ENCODE measurements around the gene AKT1S1.

The AKT1S1 gene

DNA sequence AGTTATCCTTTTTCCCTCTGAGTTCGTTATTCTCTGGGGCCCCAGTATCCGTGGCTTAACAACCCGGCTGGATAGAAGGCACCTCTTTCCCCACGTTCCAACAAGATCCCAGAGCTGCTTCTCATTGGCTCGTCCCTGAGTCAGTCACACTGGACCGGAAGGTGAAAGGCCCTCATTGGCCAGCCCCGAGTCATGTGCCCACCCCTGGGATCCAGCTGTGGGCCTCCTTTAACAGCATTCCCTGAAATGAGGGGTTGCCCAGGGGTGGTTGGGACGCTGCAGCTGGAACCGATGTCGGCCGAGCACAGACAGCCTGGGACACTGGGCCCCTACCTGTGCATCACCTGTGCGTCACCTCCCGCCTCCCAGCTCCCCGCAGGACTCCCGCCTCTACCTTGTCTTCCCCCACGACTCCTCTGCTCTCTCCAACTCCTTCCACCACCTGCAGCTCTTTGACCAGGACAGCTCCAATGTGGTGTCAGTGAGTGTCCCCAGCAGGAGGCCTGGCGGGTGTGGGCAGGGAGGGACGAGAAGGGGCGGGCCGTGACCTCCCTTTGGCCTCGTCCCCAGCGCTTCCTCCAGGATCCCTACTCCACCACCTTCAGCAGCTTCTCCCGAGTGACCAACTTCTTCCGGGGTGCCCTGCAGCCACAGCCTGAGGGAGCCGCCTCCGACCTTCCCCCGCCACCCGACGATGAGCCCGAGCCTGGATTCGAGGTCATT is 4.7 kb upstream of the AKT1S1 start:
- DNase-seq = no peak

DNA sequence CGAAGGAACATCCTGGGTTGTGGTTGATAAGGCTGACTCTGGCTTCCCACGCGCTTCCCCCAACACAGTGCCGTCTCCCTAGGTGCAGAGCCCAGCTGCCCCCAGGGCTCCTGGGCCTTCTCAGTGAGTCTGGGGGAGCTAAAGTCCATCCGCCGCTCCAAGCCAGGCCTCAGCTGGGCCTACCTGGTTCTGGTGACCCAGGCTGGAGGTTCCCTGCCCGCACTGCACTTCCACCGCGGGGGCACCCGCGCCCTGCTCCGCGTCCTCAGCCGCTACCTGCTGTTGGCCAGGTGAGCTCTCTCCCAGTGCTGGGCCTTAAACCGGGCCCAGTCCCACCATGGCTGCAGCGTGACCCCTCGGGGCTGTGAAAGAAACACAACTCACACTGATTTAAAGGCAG is 4.0 kb upstream of the AKT1S1 start:
- no peak for DNase-seq

DNA sequence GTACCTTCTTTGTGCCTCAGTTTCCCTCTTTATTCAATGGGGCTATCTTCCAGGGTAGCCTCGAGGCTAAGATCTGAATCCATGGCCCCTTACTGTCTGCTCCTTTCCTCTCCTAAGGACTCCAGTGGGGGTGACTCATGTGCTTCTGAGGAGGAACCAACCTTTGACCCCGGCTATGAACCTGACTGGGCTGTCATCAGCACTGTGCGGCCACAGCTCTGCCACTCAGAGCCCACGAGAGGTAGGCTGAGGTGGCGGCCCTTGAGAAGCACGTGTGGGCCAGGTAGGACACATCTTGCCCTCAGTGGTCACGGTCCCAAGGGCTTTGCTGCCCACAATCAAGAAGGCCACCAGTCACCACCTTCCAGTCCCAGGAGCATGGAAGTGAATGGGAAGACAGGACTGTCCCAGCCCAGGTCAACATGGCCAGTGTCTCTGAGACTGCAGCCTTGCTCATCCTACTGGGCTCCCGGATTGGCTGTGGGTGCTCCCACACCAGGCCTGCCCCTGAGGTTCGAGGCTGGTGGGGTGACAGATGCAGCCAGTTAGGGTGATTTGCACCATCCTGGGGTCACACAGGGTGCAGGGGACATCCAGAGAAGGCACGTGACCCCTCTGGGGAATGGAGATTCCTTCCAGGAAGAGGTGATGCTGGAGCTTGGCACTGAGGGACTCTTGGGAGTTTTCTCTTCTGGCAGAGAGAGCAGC is 3.2 kb upstream of the AKT1S1 start:
- DNase-seq = no peak

DNA sequence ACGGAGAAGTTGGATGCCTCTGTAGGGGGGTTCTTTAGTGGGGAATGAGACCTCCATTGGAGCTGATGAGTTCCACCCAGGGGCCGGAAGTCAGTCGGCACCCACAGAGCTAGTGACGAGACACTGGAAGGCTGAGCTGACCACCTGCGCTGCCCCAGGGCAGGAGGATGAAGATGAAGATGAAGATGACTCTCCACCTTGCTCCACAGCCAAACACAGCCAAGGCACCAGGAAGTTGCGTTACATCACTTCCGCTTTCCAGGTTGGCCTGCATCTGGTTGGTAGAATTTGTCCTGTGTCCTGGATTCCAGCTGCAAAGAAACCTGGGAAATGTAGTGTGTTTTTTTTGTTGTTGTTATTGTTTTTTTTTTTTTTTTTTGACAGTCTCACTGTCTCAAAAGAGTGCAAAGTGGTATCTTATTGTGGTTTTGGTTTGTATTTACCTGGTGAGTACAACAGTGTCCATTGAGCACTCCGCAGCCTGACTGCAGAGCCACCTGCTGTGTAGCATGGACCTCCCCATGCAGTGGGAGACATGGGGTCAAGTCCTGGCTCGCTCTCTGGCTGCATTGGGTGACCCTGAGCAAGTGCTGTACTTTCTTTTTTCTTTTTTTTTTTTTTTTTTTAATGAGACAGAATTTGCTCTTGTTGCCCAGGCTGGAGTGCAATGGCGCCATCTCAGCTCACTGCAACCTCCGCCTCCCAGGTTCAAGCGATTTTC is 2.2 kb upstream of the AKT1S1 start:
- DNase-seq = no peak

DNA sequence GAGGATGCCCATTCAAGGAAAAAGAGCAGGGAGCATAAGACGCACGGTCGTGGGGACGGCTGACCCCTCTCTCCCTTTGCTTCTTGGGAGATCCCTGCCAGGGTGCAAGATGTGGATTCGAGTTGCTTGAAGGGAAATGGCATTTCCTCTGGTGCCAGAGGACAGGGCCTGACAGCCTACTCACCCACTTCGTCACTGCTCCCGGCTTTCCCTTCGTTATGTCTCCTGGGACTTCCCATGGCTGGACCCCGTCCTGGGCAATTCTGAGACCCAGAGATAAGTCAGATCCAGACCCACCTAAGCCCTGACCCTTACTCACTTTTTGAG is 1.6 kb upstream of the AKT1S1 start:
- no peak for DNase-seq

DNA sequence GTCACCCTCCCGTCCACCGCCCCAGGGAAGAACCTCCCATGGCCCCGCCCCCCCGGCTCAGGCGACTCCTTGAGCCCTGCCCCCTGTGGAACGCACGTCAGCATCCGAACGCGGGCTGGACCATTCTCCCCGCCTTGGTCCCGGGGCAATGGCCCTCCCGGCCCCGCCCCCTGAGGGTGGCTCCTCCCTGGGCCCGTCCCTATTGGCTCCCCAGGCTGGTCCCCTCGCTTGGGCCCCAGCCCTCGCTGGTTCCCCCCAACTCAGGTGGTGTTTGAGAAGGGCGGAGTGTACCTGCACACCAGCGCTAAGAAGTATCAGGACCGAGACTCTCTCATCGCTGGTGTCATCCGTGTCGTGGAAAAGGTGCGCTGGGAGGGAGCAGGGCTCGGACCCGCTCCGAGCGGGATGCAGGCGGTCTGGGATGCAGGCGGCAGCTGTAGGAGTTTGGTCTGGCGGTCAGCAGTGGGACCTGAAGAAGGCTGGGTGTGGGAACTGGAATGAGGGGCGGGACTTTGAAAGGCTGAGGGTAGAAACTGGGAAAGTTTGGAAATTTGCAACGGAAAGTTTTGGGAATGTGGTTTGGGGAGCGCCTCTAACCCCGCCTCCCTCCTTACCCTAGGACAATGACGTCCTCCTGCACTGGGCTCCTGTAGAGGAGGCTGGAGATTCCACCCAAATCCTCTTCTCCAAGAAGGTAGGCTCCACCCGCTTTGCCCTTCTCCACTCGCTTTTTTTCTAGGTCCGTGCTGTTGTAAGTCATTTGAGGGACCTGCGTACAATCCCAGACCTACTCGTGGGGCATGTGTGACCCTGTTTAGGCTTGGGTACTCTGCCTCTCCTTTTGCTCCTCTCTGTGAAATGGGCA is 956 bp upstream of the AKT1S1 start:
- peak; percentile 61 for DNase-seq

DNA sequence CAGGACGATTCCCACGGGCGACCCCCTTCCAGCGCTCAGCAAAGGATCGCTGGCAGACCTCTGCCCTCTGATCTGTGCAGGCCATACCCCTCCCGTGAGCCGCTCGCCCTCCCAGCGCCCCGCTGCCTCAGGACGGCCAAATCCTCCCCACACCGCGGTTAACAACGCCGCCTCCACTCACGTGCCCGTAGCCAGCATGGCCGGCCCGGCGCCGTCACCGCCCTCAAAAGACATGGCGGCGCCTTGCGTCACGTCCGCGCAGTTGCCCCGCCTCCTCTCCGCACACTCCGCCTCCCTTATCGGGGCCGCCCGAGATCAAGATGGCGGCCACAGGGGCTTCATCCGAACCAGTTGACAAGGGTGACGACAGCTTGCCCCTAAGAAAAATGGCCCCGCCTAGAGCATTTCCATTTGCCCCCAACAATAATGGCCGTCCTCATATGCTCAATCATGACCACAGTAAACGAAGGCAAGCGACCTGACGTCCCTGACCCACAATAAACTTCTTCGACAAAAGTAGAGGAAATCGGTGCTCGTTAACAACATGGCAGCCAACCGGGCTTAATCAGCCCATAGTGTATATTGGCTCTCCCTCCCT is 634 bp downstream of the AKT1S1 start:
- DNase-seq = peak; percentile 92

DNA sequence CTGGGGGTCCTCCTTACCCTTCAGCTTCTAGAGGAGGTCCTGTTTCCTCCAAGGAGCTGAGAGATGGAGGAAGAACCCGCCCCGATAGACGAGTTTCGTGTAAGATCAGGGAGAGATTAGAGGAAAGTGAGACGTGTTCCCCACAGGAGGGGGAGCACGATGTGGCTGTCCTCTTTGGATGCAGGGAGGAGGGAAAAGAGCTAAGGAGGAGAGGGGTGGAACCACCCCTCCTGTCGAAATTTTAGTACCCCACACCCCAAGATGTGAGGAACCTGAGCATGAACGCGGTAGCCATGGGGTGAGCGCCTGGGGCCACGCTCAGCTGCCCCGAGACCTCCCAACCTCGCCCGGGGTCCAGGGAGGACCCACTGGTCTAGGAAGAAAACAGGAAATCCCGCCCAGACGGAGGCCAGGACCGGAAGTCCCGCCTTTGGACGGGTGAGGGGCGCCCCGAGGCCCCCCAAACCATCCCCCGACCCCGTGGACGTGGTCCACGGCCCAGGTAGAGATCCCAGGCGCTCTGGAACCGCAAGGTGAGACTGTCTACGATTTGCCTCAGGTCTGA is 1.2 kb downstream of the AKT1S1 start:
- DNase-seq = no peak

DNA sequence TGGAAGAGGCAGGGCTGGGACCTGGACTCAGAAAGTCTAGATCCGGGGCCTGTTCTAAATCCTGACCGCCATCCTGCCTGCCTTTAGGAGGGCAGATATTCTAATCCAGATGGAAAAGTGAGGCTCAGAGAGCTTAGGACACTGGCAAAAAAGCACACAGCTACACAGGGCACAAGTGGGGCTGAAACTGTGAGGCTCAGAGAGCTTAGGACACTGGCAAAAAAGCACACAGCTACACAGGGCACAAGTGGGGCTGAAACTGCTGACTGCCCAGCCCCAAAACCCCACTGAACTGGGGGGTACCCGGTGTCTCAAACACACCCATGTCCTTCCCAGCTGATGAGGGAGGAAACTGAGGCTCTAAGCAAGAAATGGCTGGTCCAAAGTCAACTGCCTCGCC is 2.0 kb downstream of the AKT1S1 start:
- no peak for DNase-seq

DNA sequence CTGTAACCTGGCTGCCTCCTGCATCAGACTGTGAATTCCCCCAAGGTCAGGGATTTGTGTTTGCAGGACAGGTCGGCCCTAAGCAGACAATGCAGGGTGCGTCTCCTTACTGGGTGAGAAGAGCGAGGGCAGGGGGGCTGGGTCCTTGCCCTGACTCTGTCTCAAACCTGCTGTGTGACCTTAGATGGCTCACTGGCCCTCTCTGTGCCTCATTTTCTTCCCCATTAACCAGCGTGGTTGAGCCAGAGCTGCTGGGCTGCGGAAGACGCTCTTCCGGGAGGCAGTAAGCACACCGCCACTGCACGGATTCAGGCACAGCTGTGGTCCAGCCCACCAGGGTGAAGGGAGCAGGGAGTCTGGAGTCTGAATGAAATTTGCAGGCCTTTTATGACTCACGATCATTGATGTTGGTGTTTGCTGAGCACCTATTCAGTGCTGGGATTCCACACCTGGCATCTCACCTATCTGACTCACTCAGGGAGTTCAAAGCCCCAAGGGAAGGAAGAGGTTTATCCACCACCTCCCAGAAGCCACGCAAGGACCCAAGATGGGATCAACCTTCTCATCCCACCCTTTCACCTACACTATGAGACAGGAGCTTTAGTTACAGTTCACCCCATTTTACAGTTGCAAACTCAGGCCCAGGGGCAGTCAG is 2.5 kb downstream of the AKT1S1 start:
- no peak for DNase-seq

DNA sequence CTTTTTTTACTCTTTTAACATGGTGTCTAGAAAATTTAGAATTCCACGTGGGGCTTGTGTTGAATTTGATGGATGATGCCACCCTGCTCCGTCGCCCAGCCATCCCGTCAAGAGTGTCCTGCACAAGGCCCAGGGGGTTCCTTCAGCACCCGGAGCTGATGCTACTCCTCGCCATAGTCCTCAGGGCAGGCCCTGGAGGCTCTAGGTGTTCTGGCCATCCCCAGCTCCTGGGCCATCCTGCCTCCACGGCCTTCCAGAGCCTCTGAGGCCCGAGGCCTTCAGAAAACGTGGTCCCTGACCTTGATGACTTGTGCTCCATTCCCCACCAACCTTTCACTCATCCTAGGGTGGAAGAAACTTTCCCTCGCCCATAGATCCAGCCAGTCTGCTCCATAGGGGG is 3.3 kb downstream of the AKT1S1 start:
- no peak for DNase-seq

DNA sequence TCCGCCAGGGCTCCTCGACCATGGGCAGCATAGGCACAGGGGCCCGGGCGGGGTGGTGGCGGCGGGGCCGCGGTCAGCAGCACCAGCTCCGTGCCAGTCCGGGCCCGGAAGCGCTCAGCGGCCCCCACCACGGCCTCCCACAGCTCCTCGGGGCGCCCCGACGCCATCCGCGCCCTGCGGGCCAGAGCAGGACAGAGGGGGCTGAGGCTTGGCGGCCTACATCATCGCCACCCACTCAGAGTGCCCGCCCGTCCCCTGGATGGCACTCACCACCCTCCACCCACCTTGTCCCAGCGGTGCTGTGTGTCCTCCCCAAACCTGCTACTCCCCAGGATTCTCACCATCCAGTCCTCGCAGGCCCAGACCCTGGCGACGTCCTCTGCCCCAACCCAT is 4.0 kb downstream of the AKT1S1 start:
- DNase-seq = no peak

DNA sequence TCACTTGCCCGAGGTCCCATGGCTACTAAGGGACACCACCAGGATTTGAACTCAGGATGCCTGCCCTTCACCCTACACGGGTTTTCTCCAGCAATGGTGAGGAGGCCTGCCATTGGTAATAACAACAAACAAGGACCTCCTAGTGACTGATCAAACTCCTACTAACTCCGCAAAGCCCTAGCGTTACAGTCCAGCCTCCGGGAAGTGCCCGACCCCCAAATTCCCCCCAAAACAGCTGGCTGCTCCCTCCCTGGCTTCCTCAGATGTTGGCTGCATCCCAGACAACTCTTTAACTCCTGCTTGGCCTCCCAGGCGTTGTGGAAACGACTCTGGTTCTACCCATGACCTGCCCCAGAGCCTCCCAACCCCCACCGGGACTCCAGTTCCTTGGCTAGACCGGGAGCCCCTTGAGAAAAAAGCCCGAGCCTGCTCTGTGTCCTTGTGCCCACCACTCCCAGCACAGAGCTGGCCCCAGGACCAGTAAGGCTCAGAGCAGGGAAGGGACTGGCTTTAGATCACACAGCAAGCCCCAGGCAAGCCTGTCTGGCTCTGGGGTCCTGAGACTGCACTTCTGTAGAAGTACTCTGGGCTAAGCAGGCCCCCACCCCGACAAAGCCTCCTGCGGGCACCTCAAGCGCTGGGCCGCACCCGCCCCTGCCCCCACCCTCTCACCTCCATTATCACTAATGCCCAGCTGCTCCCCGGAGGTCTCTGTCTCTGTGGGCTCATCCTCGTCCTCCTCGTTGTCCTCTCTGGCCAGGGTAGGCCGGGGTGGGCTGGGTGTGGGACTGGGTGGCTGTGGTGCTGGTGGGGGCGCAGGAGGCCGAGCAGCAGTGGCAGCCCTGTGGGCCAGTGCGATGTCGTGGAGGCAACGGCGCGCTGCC is 4.7 kb downstream of the AKT1S1 start:
- DNase-seq = no peak

DNA sequence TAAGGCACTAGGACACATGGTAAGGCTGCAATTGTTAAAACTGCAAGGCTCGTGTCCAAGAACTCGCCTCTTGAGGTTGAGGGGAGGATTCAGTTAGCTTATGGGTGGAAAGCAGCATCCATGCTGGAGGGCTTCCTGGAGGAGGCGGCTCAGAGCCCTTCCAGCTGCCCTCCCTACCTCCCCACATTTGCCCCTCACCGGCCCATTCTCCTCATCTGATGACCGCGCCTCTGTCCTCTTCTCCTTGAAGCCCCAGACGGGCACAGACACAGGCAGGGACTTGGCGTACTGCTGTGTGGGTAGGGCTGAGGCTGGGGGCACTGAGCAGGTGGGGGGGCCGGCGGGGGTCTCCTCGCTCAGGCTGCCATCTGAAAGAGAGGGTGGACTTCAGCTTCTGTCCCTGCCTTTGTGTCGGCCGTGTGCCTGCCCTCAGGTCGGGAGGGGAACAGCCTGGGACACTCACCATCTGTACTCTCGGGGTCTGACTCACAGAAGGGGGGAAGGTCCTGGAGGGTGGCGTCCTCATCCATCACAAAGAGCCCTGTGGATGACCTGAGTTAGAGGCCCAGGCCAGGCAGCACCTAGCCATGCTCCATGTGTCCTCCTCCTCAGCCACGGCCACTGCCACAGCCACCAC is 5.7 kb downstream of the AKT1S1 start:
- no peak for DNase-seq

DNA sequence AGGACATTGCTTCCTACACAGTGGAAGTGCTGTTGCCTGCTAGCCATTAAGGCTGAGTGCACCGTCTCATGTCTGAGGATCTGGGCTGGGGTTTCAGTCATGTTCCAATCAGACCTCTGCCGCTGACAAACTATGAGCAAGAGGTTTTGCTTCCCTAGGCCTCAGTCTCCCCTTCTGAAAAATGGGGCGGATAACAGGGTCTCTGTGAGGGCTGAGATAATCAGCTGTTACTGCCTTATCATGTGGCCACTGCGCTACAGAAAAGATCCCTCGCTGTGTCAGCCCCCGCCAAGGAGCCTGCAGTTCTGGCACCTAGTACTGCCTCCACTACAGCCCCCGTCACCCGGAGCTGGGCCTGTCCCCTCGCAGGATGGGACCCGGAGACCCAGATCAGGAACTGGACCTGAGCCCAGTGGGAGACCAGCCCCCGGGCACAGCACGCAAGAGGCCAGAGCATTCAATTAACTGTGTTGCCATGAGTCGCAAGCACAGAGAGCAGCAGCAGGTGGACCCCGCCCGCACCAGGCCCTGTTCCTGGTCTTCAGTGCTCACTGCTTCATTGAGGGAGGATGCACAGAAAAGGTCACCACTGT is 6.8 kb downstream of the AKT1S1 start:
- no peak for DNase-seq

DNA sequence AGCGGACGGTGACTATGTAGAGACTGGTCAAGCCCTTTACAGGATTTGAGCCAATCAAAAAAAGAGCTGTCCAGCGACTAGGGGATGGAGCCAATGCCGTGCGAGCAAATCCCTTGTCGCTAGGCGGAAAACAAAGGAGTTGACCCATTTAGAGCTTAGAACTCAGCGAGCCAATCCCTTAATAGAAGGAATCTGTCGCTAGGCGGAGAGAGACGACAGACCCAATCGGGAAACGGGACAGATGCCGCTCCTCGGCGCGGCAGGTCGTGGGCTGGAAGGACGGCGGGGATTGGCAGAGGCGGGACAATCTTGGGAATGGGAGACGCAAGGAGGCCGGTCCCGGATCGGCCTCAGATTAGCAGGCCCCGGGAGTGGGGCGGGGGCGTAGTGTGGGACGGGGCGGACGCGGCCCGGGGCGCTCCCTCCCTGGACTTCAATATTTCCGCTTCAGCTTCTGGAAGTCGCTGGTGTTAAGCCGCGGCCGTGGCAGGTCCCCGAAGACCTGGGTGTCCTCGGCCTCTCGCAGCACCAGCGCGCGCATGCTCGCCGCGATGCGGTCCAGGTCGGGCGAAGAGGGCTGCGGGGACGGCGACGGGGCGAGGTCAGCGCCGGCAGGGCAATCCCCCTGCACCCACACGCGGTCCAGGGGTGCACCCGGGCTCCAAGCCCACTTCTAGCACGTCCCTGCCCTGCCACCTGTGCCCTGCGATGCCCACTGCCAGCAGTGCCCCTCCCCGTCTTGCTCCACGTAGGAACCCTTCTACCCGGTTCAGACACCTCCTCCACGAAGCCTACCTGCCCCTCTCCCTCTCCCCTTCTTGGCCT is 7.5 kb downstream of the AKT1S1 start:
- peak; percentile 100 for DNase-seq

DNA sequence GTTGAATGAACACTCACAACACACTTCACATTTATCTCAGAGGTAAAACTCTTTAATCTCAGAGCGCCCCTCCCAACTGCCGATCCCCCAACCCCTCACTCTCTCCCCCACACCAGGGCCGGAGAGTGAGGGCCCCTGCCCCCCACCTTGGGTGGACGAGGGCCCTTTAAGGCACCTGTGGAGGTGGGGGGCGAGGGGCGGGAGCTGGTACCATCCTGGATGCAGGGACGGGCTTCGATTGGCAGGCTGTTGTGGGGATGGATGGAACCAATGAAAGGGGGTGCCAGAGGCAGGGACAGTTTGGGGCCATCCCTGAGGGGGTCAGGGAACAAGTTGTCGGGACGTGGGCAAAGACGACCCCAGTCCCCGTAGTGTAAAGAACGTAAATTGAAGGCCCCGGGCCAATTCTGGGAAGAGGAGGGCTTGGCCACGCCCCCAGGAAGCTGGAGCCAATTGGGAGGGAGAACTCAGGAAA is 8.1 kb downstream of the AKT1S1 start:
- DNase-seq = no peak

DNA sequence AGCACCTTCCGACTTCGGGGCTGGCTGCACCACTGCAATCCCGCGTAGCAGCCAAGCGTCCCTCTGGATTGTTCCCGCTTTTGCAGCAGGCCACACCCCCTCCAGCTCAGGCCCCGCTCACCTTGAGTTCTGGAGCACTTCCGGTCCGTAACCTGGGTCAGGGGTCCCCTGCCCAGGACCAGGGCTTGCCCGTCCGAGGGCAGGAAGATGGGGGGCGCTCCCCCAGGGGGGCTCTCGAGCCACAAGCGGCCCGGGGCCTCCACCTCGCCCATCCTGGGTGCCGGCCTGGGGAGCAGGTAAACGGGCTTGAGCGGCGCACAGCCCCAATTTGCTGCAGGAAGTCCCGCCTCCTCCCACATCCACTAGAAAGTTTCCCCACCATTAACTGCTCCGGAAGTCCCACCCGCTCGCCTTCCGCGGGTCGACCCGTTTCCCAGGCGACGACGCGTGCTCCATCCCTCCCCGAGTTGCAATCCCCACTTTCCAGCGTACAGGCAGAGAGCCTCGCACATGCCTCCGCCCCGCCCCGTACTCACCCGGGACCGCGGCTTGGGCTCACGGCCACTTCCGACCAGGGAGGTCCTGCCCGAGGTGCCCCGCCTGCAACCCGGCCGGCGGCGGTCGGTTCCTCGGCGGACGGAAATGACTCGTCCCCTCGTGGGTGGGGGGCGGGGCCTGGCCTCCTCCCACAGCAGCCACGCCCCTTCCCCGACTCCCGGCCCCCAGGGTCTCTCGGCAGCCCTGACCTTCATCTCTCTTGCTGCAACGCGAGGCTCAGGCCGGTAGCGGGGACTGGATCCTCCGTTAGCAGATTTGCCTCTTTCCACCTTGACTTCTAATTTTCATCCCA is 10.0 kb downstream of the AKT1S1 start, which contains the start of gene PNKP:
Gene PNKP, minus strand, starts transcription at position 644 of the 850 bp plus-strand sequence. Its CDS starts 372 bp downstream, at position 272.
- peak; percentile 74 for DNase-seq

Measured in NCI-H524 treated with DMSO at 0.1 percent for 48 hours (cell line).